MM.1S (cell line): Measurements from ENCODE around the gene WSCD1.

Source experiments
- DNase-seq: peaks from one replicate; pipeline ENCODE4 v3.0.0-alpha.2; 2015
- H2AFZ ChIP-seq: fragments of 300-600 bp; sonication (generic); 2 replicates; pipeline ENCODE4 v1.6.0; 2016; ENCODE audit warnings: antibody characterized with exemption, low read length
- H3F3A ChIP-seq: fragments of 300-600 bp; sonication (generic); 2 replicates; pipeline ENCODE4 v1.6.1; 2016; ENCODE audit warnings: mild to moderate bottlenecking, antibody characterized with exemption, low read length, moderate library complexity, mixed read lengths; ENCODE audit not compliant: insufficient read depth
- H3K27ac ChIP-seq: fragments of 300-600 bp; sonication (generic); 2 replicates; pipeline ENCODE4 v1.5.1; 2016; ENCODE audit warnings: mild to moderate bottlenecking, low read length
- H3K27me3 ChIP-seq: fragments of 300-600 bp; sonication (generic); replicated peaks from 2 replicates; pipeline ENCODE4 v1.6.0; 2016; ENCODE audit warnings: low read length; ENCODE audit not compliant: insufficient read depth
- H3K36me3 ChIP-seq: fragments of 300-600 bp; sonication (generic); replicated peaks from 2 replicates; pipeline ENCODE4 v1.6.1; 2016; ENCODE audit warnings: mild to moderate bottlenecking, low read length, mixed read lengths; ENCODE audit not compliant: insufficient read depth
- H3K4me1 ChIP-seq: fragments of 300-600 bp; sonication (generic); 2 replicates; pipeline ENCODE4 v1.6.1; 2016; ENCODE audit warnings: low read length, mixed read lengths
- H3K4me2 ChIP-seq: fragments of 300-600 bp; sonication (generic); 2 replicates; pipeline ENCODE4 v1.6.0; 2016; ENCODE audit warnings: low read depth, low read length
- H3K4me3 ChIP-seq: fragments of 300-600 bp; sonication (generic); 2 replicates; pipeline ENCODE4 v1.5.1; 2016; ENCODE audit warnings: low read length, mixed read lengths
- H3K79me2 ChIP-seq: fragments of 300-600 bp; sonication (generic); 2 replicates; pipeline ENCODE4 v1.6.1; 2016; ENCODE audit warnings: mixed run types, low read length, mixed read lengths
- H3K9ac ChIP-seq: fragments of 300-600 bp; sonication (generic); 2 replicates; pipeline ENCODE4 v1.6.1; 2016; ENCODE audit warnings: low read length, mixed read lengths
- H3K9me2 ChIP-seq: fragments of 300-600 bp; sonication (generic); replicated peaks from 2 replicates; pipeline ENCODE4 v1.6.1; 2016; ENCODE audit warnings: mild to moderate bottlenecking, low read length, mixed read lengths; ENCODE audit not compliant: insufficient read depth
- H3K9me3 ChIP-seq: fragments of 300-600 bp; sonication (generic); replicated peaks from 2 replicates; pipeline ENCODE4 v1.6.1; 2016; ENCODE audit warnings: mild to moderate bottlenecking, low read length, mixed read lengths; ENCODE audit not compliant: insufficient read depth
- H4K20me1 ChIP-seq: fragments of 300-600 bp; sonication (generic); 2 replicates; pipeline ENCODE4 v1.6.1; 2016; ENCODE audit warnings: mild to moderate bottlenecking, low read length, moderate library complexity, mixed read lengths; ENCODE audit not compliant: insufficient read depth
- EZH2 ChIP-seq: fragments of 300-600 bp; sonication (generic); optimal IDR thresholded peaks from 2 replicates; pipeline ENCODE3; 2017; ENCODE audit warnings: low read depth, mild to moderate bottlenecking, antibody characterized with exemption, low read length, mixed read lengths
- EZH2phosphoT487 ChIP-seq: fragments of 300-600 bp; sonication (generic); IDR thresholded peaks from 2 replicates; pipeline ENCODE4 v1.6.1; 2018; ENCODE audit warnings: antibody characterized with exemption, low read length
- TF ChIP-seq, protein P1 (sequence below): fragments of 300-600 bp; sonication (generic); IDR thresholded peaks from 2 replicates; pipeline ENCODE4 v1.5.1; 2016; ENCODE audit warnings: antibody characterized with exemption, low read length, mixed read lengths

The WSCD1 gene

GRCh38 chr17:6095501-6095900 is 25.3 kb downstream of the WSCD1 start:
- H3K9me3 ChIP-seq: no peaks in the 10 kb centered on the region
- no peaks in the 10 kb centered on the region for H4K20me1 ChIP-seq
- H3K4me1 ChIP-seq: no peaks in the 10 kb centered on the region
- no peak for DNase-seq
- TF ChIP-seq EZH2 (no peak), EZH2phosphoT487 (no peak)
- TF ChIP-seq, protein P1, sequence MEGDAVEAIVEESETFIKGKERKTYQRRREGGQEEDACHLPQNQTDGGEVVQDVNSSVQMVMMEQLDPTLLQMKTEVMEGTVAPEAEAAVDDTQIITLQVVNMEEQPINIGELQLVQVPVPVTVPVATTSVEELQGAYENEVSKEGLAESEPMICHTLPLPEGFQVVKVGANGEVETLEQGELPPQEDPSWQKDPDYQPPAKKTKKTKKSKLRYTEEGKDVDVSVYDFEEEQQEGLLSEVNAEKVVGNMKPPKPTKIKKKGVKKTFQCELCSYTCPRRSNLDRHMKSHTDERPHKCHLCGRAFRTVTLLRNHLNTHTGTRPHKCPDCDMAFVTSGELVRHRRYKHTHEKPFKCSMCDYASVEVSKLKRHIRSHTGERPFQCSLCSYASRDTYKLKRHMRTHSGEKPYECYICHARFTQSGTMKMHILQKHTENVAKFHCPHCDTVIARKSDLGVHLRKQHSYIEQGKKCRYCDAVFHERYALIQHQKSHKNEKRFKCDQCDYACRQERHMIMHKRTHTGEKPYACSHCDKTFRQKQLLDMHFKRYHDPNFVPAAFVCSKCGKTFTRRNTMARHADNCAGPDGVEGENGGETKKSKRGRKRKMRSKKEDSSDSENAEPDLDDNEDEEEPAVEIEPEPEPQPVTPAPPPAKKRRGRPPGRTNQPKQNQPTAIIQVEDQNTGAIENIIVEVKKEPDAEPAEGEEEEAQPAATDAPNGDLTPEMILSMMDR: no peak
- no peak overlapping the region for H3K4me3 ChIP-seq
- no peaks in the 10 kb centered on the region for H3K9me2 ChIP-seq
- no peak overlapping the region for H3K9ac ChIP-seq
- no peak overlapping the region for H3K27ac ChIP-seq
- peaks cover 12% of the 10 kb centered on the region for H3K36me3 ChIP-seq
- no peak overlapping the region for H2AFZ ChIP-seq
- peaks cover 14% of the 10 kb centered on the region; the same call in 1 of the 2 replicates for H3K79me2 ChIP-seq
- no peaks in the 10 kb centered on the region for H3K27me3 ChIP-seq
- H3F3A ChIP-seq: no peaks in the 10 kb centered on the region
- H3K4me2 ChIP-seq: no peak overlapping the region

- no peak overlapping the region for H3K4me3 ChIP-seq
- H2AFZ ChIP-seq: no peak overlapping the region
Measured at GRCh38 chr17:6096201-6097004, 26.2 kb downstream of the WSCD1 start.

DNA sequence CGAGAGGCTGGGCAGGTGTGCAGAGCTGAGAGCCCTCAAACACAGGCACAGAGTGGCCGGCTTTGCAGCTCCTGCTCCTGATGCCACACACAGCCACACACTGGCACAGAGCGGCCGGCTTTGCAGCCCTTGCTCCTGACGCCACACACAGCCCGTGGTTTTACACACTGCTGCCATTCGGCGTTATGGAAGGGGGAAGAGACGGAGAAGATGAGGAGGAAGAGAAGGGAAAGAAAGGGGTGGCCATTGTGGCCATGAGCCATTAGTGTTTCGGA is 26.8 kb downstream of the WSCD1 start:
- H3K79me2 ChIP-seq: peaks cover 15% of the 10 kb centered on the region; the same call in 1 of the 2 replicates
- H3K27me3 ChIP-seq: no peaks in the 10 kb centered on the region
- no peak overlapping the region for H3K9ac ChIP-seq
- H3F3A ChIP-seq: no peaks in the 10 kb centered on the region
- H3K4me1 ChIP-seq: no peaks in the 10 kb centered on the region
- H2AFZ ChIP-seq: no peak overlapping the region
- H3K4me2 ChIP-seq: no peak overlapping the region
- peaks cover 12% of the 10 kb centered on the region for H3K36me3 ChIP-seq
- no peak overlapping the region for H3K4me3 ChIP-seq
- no peaks in the 10 kb centered on the region for H3K9me3 ChIP-seq
- DNase-seq: no peak
- H3K9me2 ChIP-seq: no peaks in the 10 kb centered on the region
- H4K20me1 ChIP-seq: no peaks in the 10 kb centered on the region
- TF ChIP-seq, protein P1: no peak
- TF ChIP-seq EZH2: no peak
- no peak for TF ChIP-seq EZH2phosphoT487
- H3K27ac ChIP-seq: no peak overlapping the region

More at GRCh38 chr17:6096201-6097004, 26.2 kb downstream of the WSCD1 start:
- no peak overlapping the region for H3K27ac ChIP-seq
- no peaks in the 10 kb centered on the region for H3K9me2 ChIP-seq
- no peaks in the 10 kb centered on the region for H3K9me3 ChIP-seq
- DNase-seq: no peak
- H3K9ac ChIP-seq: no peak overlapping the region
- peaks cover 12% of the 10 kb centered on the region for H3K36me3 ChIP-seq
- TF ChIP-seq EZH2phosphoT487: no peak
- TF ChIP-seq EZH2: no peak
- TF ChIP-seq, protein P1: no peak
- H3K27me3 ChIP-seq: no peaks in the 10 kb centered on the region
- no peaks in the 10 kb centered on the region for H4K20me1 ChIP-seq
- no peaks in the 10 kb centered on the region for H3K4me1 ChIP-seq
- peaks cover 16% of the 10 kb centered on the region; the same call in 1 of the 2 replicates for H3K79me2 ChIP-seq
- no peak overlapping the region for H3K4me2 ChIP-seq
- no peaks in the 10 kb centered on the region for H3F3A ChIP-seq
